H1 (cell line): Measurements from ENCODE around the gene RTL9. TPM values are rescaled to one million over a fixed set of nuclear protein-coding genes. Genes with fewer than 3 reads are reported as not detected.
A peak's percentile ranks its signal among the peaks of the same experiment; 100 is the strongest.

Experiments
- CTCF ChIA-PET: fragments of 300-600 bp; sonication (Branson Sonifier 250); formaldehyde crosslinking; loops from one replicate; lab custom pipeline; 2021; ENCODE audit not compliant: partially characterized antibody; lab: Charles Lee
- POLR2A ChIA-PET: fragments of 300-600 bp; sonication (Branson Sonifier 250); formaldehyde crosslinking; loops from one replicate; lab custom pipeline; 2021; ENCODE audit warnings: inconsistent platforms; ENCODE audit not compliant: partially characterized antibody; lab: Charles Lee
- DNase-seq, 2 experiments: peaks; one replicate each; pipeline versions ENCODE4 v3.0.0 to v3.0.0-alpha.2; 2010 to 2022; ENCODE audit warnings: low spot score in 2 of 2, low read depth in 1 of 2, mixed read lengths in 1 of 2
- FAIRE-seq: peaks from 2 replicates; lab custom pipeline; 2011; peaks lifted over from hg19 to GRCh38; lab: Jason Lieb, UNC
- H2AFZ ChIP-seq: 2 replicates; pipeline ENCODE4 v1.8.1; 2012; ENCODE audit warnings: low read length, inconsistent platforms
- H2AK5ac ChIP-seq: 2 replicates; pipeline ENCODE4 v1.6.1; 2013; ENCODE audit warnings: low read depth, low read length
- H2BK120ac ChIP-seq: replicated peaks from 2 replicates; pipeline ENCODE3; 2013; ENCODE audit warnings: low read depth, low read length, inconsistent platforms
- H2BK12ac ChIP-seq: 2 replicates; pipeline ENCODE4 v1.6.1; 2013; ENCODE audit warnings: low read depth, low read length
- H2BK15ac ChIP-seq: 2 replicates; pipeline ENCODE4 v1.6.1; 2013; ENCODE audit warnings: low read length
- H2BK20ac ChIP-seq: 2 replicates; pipeline ENCODE4 v1.6.1; 2013; ENCODE audit warnings: low read length
- H2BK5ac ChIP-seq: 2 replicates; pipeline ENCODE4 v1.6.1; 2013; ENCODE audit warnings: low read depth, low read length
- H3K14ac ChIP-seq: 2 replicates; pipeline ENCODE4 v1.6.1; 2013; ENCODE audit warnings: inconsistent platforms; ENCODE audit not compliant: insufficient read length
- H3K18ac ChIP-seq: 2 replicates; pipeline ENCODE4 v1.6.1; 2013; ENCODE audit warnings: low read length; ENCODE audit errors: extremely low read depth
- H3K23ac ChIP-seq: 2 replicates; pipeline ENCODE4 v1.6.1; 2013; ENCODE audit warnings: inconsistent platforms; ENCODE audit not compliant: insufficient read length
- H3K23me2 ChIP-seq: 2 replicates; pipeline ENCODE4 v1.6.1; 2013; ENCODE audit warnings: low read depth, low read length
- H3K27ac ChIP-seq: 2 replicates; pipeline ENCODE4 v1.6.1; 2011; ENCODE audit warnings: low read depth, low read length, inconsistent platforms
- H3K27me3 ChIP-seq, 4 experiments: replicated peaks in 1 of 4; 1 replicate in 1 of 4; 2 replicates in 3 of 4; pipeline versions ENCODE4 v1.6.1 to v1.8.1; 2011 to 2013; ENCODE audit warnings: low read length in 3 of 4, mild to moderate bottlenecking in 3 of 4, inconsistent platforms in 2 of 4, mixed read lengths in 2 of 4, moderate library complexity in 1 of 4; ENCODE audit not compliant: control insufficient read depth in 3 of 4, insufficient read depth in 3 of 4; ENCODE audit errors: extremely low read depth in 1 of 4
- H3K36me3 ChIP-seq, 4 experiments: 2 replicates each; pipeline versions ENCODE4 v1.6.1 to v1.8.1; 2011 to 2013; ENCODE audit warnings: mild to moderate bottlenecking in 4 of 4, low read length in 3 of 4, moderate library complexity in 2 of 4, control low read depth in 1 of 4, inconsistent platforms in 1 of 4; ENCODE audit not compliant: insufficient read depth in 4 of 4, control insufficient read depth in 2 of 4
- H3K4ac ChIP-seq: replicated peaks from 2 replicates; pipeline ENCODE3; 2013; ENCODE audit warnings: low read length, low read depth, mixed read lengths, inconsistent platforms; ENCODE audit not compliant: insufficient read length
- H3K4me1 ChIP-seq, 4 experiments: replicated peaks in 1 of 4; 1 replicate in 1 of 4; 2 replicates in 3 of 4; pipeline versions ENCODE4 v1.6.1 to v1.8.1; 2011 to 2013; ENCODE audit warnings: low read length in 3 of 4, inconsistent platforms in 2 of 4, mixed read lengths in 1 of 4; ENCODE audit not compliant: insufficient read depth in 4 of 4, control insufficient read depth in 3 of 4
- H3K4me2 ChIP-seq, 2 experiments: 2 replicates each; pipeline versions ENCODE4 v1.6.1 to v1.8.1; 2011 to 2013; ENCODE audit warnings: low read depth in 2 of 2, low read length in 2 of 2, control low read depth in 1 of 2, inconsistent platforms in 1 of 2, mild to moderate bottlenecking in 1 of 2; ENCODE audit not compliant: insufficient read depth in 1 of 2
- H3K4me3 ChIP-seq, 4 experiments: fragments of 200-600, 300-600 bp in 1 of 4; sonication (generic), shearing (Covaris generic), sonication (Bioruptor Twin) in 1 of 4; 2 replicates each; pipeline versions ENCODE4 v1.5.1 to v1.8.1; 2011 to 2016; ENCODE audit warnings: low read length in 4 of 4, low read depth in 3 of 4, control low read depth in 2 of 4, inconsistent platforms in 2 of 4, mild to moderate bottlenecking in 2 of 4, mixed read lengths in 1 of 4, moderate library complexity in 1 of 4; ENCODE audit not compliant: insufficient read depth in 2 of 4; ENCODE audit errors: extremely low read depth in 1 of 4
- H3K56ac ChIP-seq: replicated peaks from 2 replicates; pipeline ENCODE3; 2013; ENCODE audit warnings: low read depth, mild to moderate bottlenecking, mixed read lengths, low read length, inconsistent platforms; ENCODE audit not compliant: insufficient read length
- H3K79me1 ChIP-seq: 2 replicates; pipeline ENCODE4 v1.6.1; 2013; ENCODE audit warnings: low read depth, low read length, control low read depth
- H3K79me2 ChIP-seq, 2 experiments: 2 replicates each; pipeline versions ENCODE4 v1.6.1 to v1.8.1; 2012 to 2013; ENCODE audit warnings: low read length in 2 of 2, mild to moderate bottlenecking in 2 of 2, inconsistent platforms in 1 of 2; ENCODE audit not compliant: insufficient read depth in 2 of 2, control insufficient read depth in 1 of 2
- H3K9ac ChIP-seq, 4 experiments: replicated peaks in 1 of 4; 1 replicate in 1 of 4; 2 replicates in 3 of 4; pipeline versions ENCODE4 v1.6.1 to v1.8.1; 2011 to 2013; ENCODE audit warnings: low read depth in 3 of 4, low read length in 3 of 4, control low read depth in 2 of 4, mild to moderate bottlenecking in 2 of 4, moderate library complexity in 2 of 4, inconsistent platforms in 1 of 4; ENCODE audit errors: extremely low read depth in 1 of 4
- H3K9me3 ChIP-seq, 2 experiments: 2 replicates each; pipeline versions ENCODE4 v1.6.1 to v1.8.1; 2012 to 2013; ENCODE audit warnings: mild to moderate bottlenecking in 2 of 2, moderate library complexity in 2 of 2, control low read depth in 1 of 2, inconsistent platforms in 1 of 2, low read depth in 1 of 2, low read length in 1 of 2, mixed read lengths in 1 of 2; ENCODE audit not compliant: insufficient read depth in 2 of 2
- H4K20me1 ChIP-seq, 2 experiments: replicated peaks in 1 of 2; 2 replicates each; pipeline versions ENCODE3 to v1.8.1; 2011 to 2013; ENCODE audit warnings: inconsistent platforms in 2 of 2, low read length in 2 of 2, mild to moderate bottlenecking in 1 of 2; ENCODE audit not compliant: insufficient read depth in 2 of 2, control insufficient read depth in 1 of 2
- H4K5ac ChIP-seq: 2 replicates; pipeline ENCODE4 v1.6.1; 2013; ENCODE audit warnings: low read length, low read depth, mixed read lengths, inconsistent platforms; ENCODE audit not compliant: insufficient read length
- H4K8ac ChIP-seq: 2 replicates; pipeline ENCODE4 v1.8.0; 2013; ENCODE audit warnings: mild to moderate bottlenecking, moderate library complexity, low read length, inconsistent platforms; ENCODE audit not compliant: insufficient read depth; ENCODE audit errors: extremely low read depth
- H4K91ac ChIP-seq: replicated peaks from 2 replicates; pipeline ENCODE3; 2013; ENCODE audit warnings: low read length, mixed read lengths, inconsistent platforms; ENCODE audit not compliant: insufficient read length
- MAFK ChIP-seq: IDR thresholded peaks from 2 replicates; pipeline ENCODE4 v1.6.1; 2012; ENCODE audit warnings: low read depth, mild to moderate bottlenecking, improper control_type of control experiment, low read length
- RBBP5 ChIP-seq: IDR thresholded peaks from 2 replicates; pipeline ENCODE4 v1.7.1; 2012; ENCODE audit warnings: low read depth, mild to moderate bottlenecking, inconsistent platforms, low read length, moderate library complexity, borderline replicate concordance
- SUZ12 ChIP-seq: fragments of 200-600 bp; sonication (generic); IDR thresholded peaks from 2 replicates; pipeline ENCODE4 v1.6.1; 2012; ENCODE audit warnings: mild to moderate bottlenecking, inconsistent platforms, low read length, moderate library complexity, mixed read lengths
- TAF1 ChIP-seq: IDR thresholded peaks from 2 replicates; pipeline ENCODE4 v1.6.1; 2011; ENCODE audit warnings: mild to moderate bottlenecking, low read depth, low read length
- WGBS, 2 experiments: shearing (Covaris generic) in 1 of 2; methylation state at CpG; one replicate each; pipeline versions ENCODE4 v1.1.6 to v1.1.7; 2013 to 2015; ENCODE audit warnings: low lambda C conversion rate in 2 of 2, mixed read lengths in 2 of 2, inconsistent platforms in 1 of 2, low coverage in 1 of 2, missing lambda C conversion rate in 1 of 2; ENCODE audit not compliant: insufficient replicate concordance in 2 of 2, insufficient coverage in 1 of 2, insufficient read length in 1 of 2; ENCODE audit errors: extremely low coverage in 1 of 2, missing lambda C conversion rate in 1 of 2; 5-methylcytosine and 5-hydroxymethylcytosine counted together
- polyA plus RNA-seq, 7 experiments: library from polyadenylated mRNA; depleted of rRNA in 3 of 7; stranded (reverse) in 5 of 7; unstranded in 2 of 7; fragments of >200 nt in 5 of 7; fragments of 200-250 nt in 2 of 7; gene quantifications; 1 replicate in 5 of 7; 2 replicates in 1 of 7; 4 replicates in 1 of 7; pipeline versions ENCODE4 v1.2.1 to v1.2.3, GENCODE V29; 2011 to 2013; ENCODE audit warnings: missing spikeins in 2 of 7, mixed read lengths in 2 of 7
- total RNA-seq: library from RNA; stranded (reverse); fragmentation: NEBNext Ultra II Directional; extraction: Animal tissue kit (Norgen Biotek cat#: 25700); gene quantifications from 2 replicates; pipeline ENCODE4 v1.2.1, GENCODE V29; 2021
- TF ChIP-seq, protein P1 (sequence below): IDR thresholded peaks from 2 replicates; pipeline ENCODE4 v1.6.1; 2012; ENCODE audit warnings: inconsistent platforms

Gene RTL9
- total and polyA plus RNA-seq, 2 of the 8 experiments (the other 6 are each of a cell fraction or from before 2014, with no cell fraction given) = 0.09 to 0.20 TPM

DNA sequence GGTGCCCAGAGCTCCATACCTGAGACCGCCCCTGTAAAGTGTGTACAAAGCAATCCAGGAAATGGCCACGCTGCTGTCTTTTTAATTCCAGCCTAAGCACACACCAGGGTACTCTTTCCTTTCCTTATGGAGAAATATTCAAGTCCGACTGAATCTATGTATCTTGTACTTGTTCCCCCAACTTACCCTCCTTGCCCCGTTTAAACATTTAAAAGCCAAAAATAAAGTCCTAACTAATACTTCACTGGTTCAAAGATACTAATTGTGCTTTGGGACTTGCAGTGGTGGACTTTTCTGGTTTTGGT, 40.0 kb upstream of the RTL9 start:
- Histone ChIP-seq H3K4me3 (peak overlapping the region; percentile 38 to 97 (median 54)), H4K91ac (no peak overlapping the region), H3K79me1 (no peaks in the 10 kb centered on the region), H3K27ac (peak overlapping the region; percentile 58; the same call in 1 of the 2 replicates), H3K79me2 (peaks cover 0 to 35% of the 10 kb centered on the region in 2 experiments; a peak in 2 of 4 replicates), H2BK120ac (no peak overlapping the region), H4K20me1 (no peaks in the 10 kb centered on the region), H2BK12ac (no peak overlapping the region), H3K23me2 (0 out of 2 replicates have a peak, but pooled peaks cover 4% of the 10 kb centered on the region), H3K36me3 (no peaks in the 10 kb centered on the region), H2BK20ac (no peak overlapping the region), H2BK15ac (no peak overlapping the region), H2AK5ac (no peak overlapping the region), H3K9me3 (no peaks in the 10 kb centered on the region), H3K23ac (no peak overlapping the region), H3K4ac (no peak overlapping the region), H3K4me2 (peak overlapping the region; percentile 82 to 92), H2AFZ (peak overlapping the region; percentile 70; the same call in 1 of the 2 replicates), H3K27me3 (no peaks in the 10 kb centered on the region), H3K14ac (no peak overlapping the region), H4K8ac (peak overlapping the region; percentile 95; the same call in 1 of the 2 replicates), H3K4me1 (peaks cover 0 to 13% (median 2%) of the 10 kb centered on the region in 4 experiments; a peak in 4 of 7 replicates), H3K9ac (peak overlapping the region; percentile 58 to 84 (median 73); a peak in 6 of 7 replicates), H4K5ac (no peak overlapping the region), H3K56ac (no peak overlapping the region), H2BK5ac (no peak overlapping the region; the same call in 1 of the 2 replicates), H3K18ac (no peak overlapping the region; the same call in 1 of the 2 replicates)
- ChIA-PET CTCF (interaction anchor here (2.1 kb wide), 1 partner anchor 94 kb away, joined by 7 read pairs; no protein-coding TSS in a partner anchor), POLR2A (interaction anchor here (0.8 to 1.6 kb wide), 3 partner anchors 12 to 140 kb away, joined by 3 to 4 read pairs (median 3); no protein-coding TSS in a partner anchor)
- DNase-seq (no peak), FAIRE-seq (no peak)
- WGBS, 2 experiments = 11% methylated on average over 4 of the region's 4 CpGs; no CpG with 5 or more reads in 1 of the 2 experiments
- no peak for TF ChIP-seq MAFK
- TF ChIP-seq TAF1 = no peak
- no peak for TF ChIP-seq RBBP5
- TF ChIP-seq, protein P1, sequence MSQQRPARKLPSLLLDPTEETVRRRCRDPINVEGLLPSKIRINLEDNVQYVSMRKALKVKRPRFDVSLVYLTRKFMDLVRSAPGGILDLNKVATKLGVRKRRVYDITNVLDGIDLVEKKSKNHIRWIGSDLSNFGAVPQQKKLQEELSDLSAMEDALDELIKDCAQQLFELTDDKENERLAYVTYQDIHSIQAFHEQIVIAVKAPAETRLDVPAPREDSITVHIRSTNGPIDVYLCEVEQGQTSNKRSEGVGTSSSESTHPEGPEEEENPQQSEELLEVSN = no peak
- TF ChIP-seq SUZ12 = no peak
